CD14-positive monocyte (primary cell): ENCODE results near the gene KCNQ1OT1. TPM values are rescaled to one million over a fixed set of nuclear protein-coding genes. Genes with fewer than 3 reads are reported as not detected.

Experiments used
- DNase-seq, 3 donors: peaks; one replicate each; pipeline ENCODE4 v3.0.0-alpha.2; 2011 to 2022
- H2AFZ ChIP-seq: 2 replicates; pipeline ENCODE4 v1.6.0; 2012; ENCODE audit warnings: mild to moderate bottlenecking, low read depth, low read length, inconsistent platforms; ENCODE audit not compliant: insufficient read depth, poor library complexity, severe bottlenecking
- H3K27ac ChIP-seq, 2 donors: 1 replicate in 1 of 2; 2 replicates in 1 of 2; pipeline ENCODE4 v1.5.1; 2012 to 2013; ENCODE audit warnings: low read length in 2 of 2, control low read depth in 1 of 2, inconsistent platforms in 1 of 2, low read depth in 1 of 2, mild to moderate bottlenecking in 1 of 2
- H3K27me3 ChIP-seq, 2 donors: one replicate each; pipeline versions ENCODE4 v1.6.0 to v1.6.1; 2011 to 2013; ENCODE audit warnings: low read length in 2 of 2; ENCODE audit not compliant: control insufficient read depth in 2 of 2, insufficient read depth in 2 of 2
- H3K36me3 ChIP-seq, 2 donors: replicated peaks in 1 of 2; 1 replicate in 1 of 2; 2 replicates in 1 of 2; pipeline versions ENCODE4 v1.5.1 to v1.6.1; 2012 to 2013; ENCODE audit warnings: low read length in 2 of 2, control low read depth in 1 of 2, inconsistent platforms in 1 of 2, mild to moderate bottlenecking in 1 of 2; ENCODE audit not compliant: insufficient read depth in 2 of 2, control insufficient read depth in 1 of 2
- H3K4me1 ChIP-seq, 2 donors: 1 replicate in 1 of 2; 2 replicates in 1 of 2; pipeline versions ENCODE4 v1.5.1 to v1.6.1; 2012 to 2013; ENCODE audit warnings: low read length in 2 of 2, control low read depth in 1 of 2, inconsistent platforms in 1 of 2, mild to moderate bottlenecking in 1 of 2, moderate library complexity in 1 of 2; ENCODE audit not compliant: insufficient read depth in 2 of 2, control insufficient read depth in 1 of 2
- H3K4me2 ChIP-seq: replicated peaks from 2 replicates; pipeline ENCODE3; 2012; ENCODE audit warnings: low read length, moderate library complexity, mild to moderate bottlenecking; ENCODE audit not compliant: poor library complexity, severe bottlenecking; ENCODE audit errors: extremely low read depth
- H3K4me3 ChIP-seq, 3 experiments: fragments of 200-600 bp in 1 of 3; sonication (generic) in 1 of 3; replicated peaks in 1 of 3; 1 replicate in 2 of 3; 2 replicates in 1 of 3; pipeline ENCODE4 v1.5.1; 2011 to 2013; ENCODE audit warnings: low read length in 3 of 3, mild to moderate bottlenecking in 3 of 3, control low read depth in 2 of 3, low read depth in 2 of 3, inconsistent platforms in 1 of 3, moderate library complexity in 1 of 3
- H3K79me2 ChIP-seq: 2 replicates; pipeline ENCODE4 v1.6.0; 2012; ENCODE audit warnings: mild to moderate bottlenecking, control low read depth, inconsistent platforms, low read length, moderate library complexity; ENCODE audit not compliant: insufficient read depth
- H3K9ac ChIP-seq: 2 replicates; pipeline ENCODE4 v1.6.0; 2017; ENCODE audit warnings: low read length, mild to moderate bottlenecking; ENCODE audit not compliant: insufficient read depth, poor library complexity, severe bottlenecking
- H3K9me3 ChIP-seq, 2 donors: replicated peaks in 1 of 2; 1 replicate in 1 of 2; 2 replicates in 1 of 2; pipeline versions ENCODE4 v1.5.1 to v1.6.1; 2012 to 2013; ENCODE audit warnings: low read length in 2 of 2, control low read depth in 1 of 2; ENCODE audit not compliant: control insufficient read depth in 1 of 2, insufficient read depth in 1 of 2
- H4K20me1 ChIP-seq: 2 replicates; pipeline ENCODE4 v1.6.0; 2012; ENCODE audit warnings: mild to moderate bottlenecking, low read length, control low read depth, moderate library complexity; ENCODE audit not compliant: insufficient read depth
- H3K27ac Mint-ChIP-seq, 7 donors: one replicate each; pipeline ENCODE4 v1.8.0; 2020; ENCODE audit warnings: mild to moderate bottlenecking in 7 of 7, mixed read lengths in 7 of 7, moderate library complexity in 6 of 7, inconsistent platforms in 2 of 7
- H3K27me3 Mint-ChIP-seq, 3 donors: one replicate each; pipeline ENCODE4 v1.8.0; 2021 to 2022; ENCODE audit warnings: low read depth in 3 of 3, mild to moderate bottlenecking in 3 of 3, mixed read lengths in 3 of 3, moderate library complexity in 3 of 3, inconsistent platforms in 1 of 3
- H3K36me3 Mint-ChIP-seq, 2 donors: one replicate each; pipeline ENCODE4 v1.8.0; 2020; ENCODE audit warnings: mixed read lengths in 2 of 2, inconsistent platforms in 1 of 2, mild to moderate bottlenecking in 1 of 2
- H3K4me1 Mint-ChIP-seq: one replicate; pipeline ENCODE4 v1.8.0; 2020; ENCODE audit warnings: mild to moderate bottlenecking, mixed read lengths
- H3K4me3 Mint-ChIP-seq, 2 donors: one replicate each; pipeline ENCODE4 v1.8.0; 2020; ENCODE audit warnings: mild to moderate bottlenecking in 2 of 2, mixed read lengths in 2 of 2, moderate library complexity in 1 of 2
- H3K9me3 Mint-ChIP-seq, 7 donors: one replicate each; pipeline ENCODE4 v1.8.0; 2020 to 2022; ENCODE audit warnings: mixed read lengths in 7 of 7, mild to moderate bottlenecking in 6 of 7, moderate library complexity in 6 of 7, inconsistent platforms in 2 of 7
- WGBS: methylation state at CpG from one replicate; pipeline ENCODE4 v1.1.5; 2013; ENCODE audit warnings: missing lambda C conversion rate; ENCODE audit not compliant: insufficient coverage; 5-methylcytosine and 5-hydroxymethylcytosine counted together
- intact Hi-C, 2 donors: fragments of 100-400 bp; cut with micrococcal nuclease; formaldehyde crosslinking; loops; one replicate each; pipeline versions ENCODE4 v1.15.0 to v1.15.1; 2023
- polyA plus RNA-seq, 3 donors: library from polyadenylated mRNA; depleted of rRNA in 1 of 3; unstranded in 2 of 3; stranded (reverse) in 1 of 3; fragments of 300-500 nt in 2 of 3; fragments of >200 nt in 1 of 3; fragmentation: Illumina TruSeq in 2 of 3; gene quantifications; 1 replicate in 2 of 3; 2 replicates in 1 of 3; pipeline ENCODE4 v1.2.3, GENCODE V29; 2012 to 2021
- TF ChIP-seq, protein P1 (sequence below): fragments of 200-600 bp; IDR thresholded peaks from one replicate; pipeline ENCODE4 v1.8.0; 2022; ENCODE audit warnings: antibody characterized with exemption, mild to moderate bottlenecking

KCNQ1OT1 gene
- polyA plus RNA-seq, 3 donors = 0.01 to 0.04 (median 0.03) TPM

DNA sequence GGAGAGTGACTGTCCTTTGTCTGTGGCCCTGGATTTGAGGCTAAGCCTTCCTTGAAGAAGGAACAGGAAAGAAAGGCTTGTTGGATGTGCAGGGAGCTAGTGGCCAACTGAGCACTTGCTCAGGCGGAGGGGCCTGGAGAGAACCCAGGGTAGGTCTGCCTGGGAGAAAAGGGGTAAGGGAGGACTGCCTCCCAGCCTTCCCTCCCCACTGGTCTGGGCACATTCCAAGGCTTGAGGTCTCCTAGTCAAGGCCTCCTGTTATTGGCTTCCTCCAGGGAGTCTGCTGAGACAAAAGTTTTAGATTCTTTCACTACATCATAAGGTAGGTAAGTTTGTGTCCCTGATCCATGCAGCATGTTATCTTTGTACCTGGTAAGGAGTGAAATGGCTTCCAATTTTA is 15.2 kb downstream of the KCNQ1OT1 start:
- no peak overlapping the region for H3K27ac ChIP-seq

GRCh38 chr11:2683806-2684205 is 16.0 kb downstream of the KCNQ1OT1 start:
- peaks cover 21 to 37% of the 10 kb centered on the region in 2 donors for H3K36me3 Mint-ChIP-seq
- H3K27ac Mint-ChIP-seq = peak overlapping the region in 1 of 7 donors; percentile 42
- no peaks in the 10 kb centered on the region for H3K79me2 ChIP-seq

More for the DNA sequence above, 15.2 kb downstream of the KCNQ1OT1 start:
- peaks cover 82% of the 10 kb centered on the region for H4K20me1 ChIP-seq
- peaks cover 21 to 34% of the 10 kb centered on the region in 2 donors for H3K36me3 Mint-ChIP-seq
- no peak overlapping the region for H3K4me3 ChIP-seq
- TF ChIP-seq, protein P1, sequence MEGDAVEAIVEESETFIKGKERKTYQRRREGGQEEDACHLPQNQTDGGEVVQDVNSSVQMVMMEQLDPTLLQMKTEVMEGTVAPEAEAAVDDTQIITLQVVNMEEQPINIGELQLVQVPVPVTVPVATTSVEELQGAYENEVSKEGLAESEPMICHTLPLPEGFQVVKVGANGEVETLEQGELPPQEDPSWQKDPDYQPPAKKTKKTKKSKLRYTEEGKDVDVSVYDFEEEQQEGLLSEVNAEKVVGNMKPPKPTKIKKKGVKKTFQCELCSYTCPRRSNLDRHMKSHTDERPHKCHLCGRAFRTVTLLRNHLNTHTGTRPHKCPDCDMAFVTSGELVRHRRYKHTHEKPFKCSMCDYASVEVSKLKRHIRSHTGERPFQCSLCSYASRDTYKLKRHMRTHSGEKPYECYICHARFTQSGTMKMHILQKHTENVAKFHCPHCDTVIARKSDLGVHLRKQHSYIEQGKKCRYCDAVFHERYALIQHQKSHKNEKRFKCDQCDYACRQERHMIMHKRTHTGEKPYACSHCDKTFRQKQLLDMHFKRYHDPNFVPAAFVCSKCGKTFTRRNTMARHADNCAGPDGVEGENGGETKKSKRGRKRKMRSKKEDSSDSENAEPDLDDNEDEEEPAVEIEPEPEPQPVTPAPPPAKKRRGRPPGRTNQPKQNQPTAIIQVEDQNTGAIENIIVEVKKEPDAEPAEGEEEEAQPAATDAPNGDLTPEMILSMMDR = no peak
- H3K27me3 ChIP-seq = no peaks in the 10 kb centered on the region
- H3K4me1 Mint-ChIP-seq = peaks cover 14% of the 10 kb centered on the region
- no peak overlapping the region for H3K4me3 Mint-ChIP-seq
- DNase-seq = no peak
- no peak overlapping the region for H3K4me2 ChIP-seq
- H3K79me2 ChIP-seq = no peaks in the 10 kb centered on the region
- peaks cover 23 to 53% of the 10 kb centered on the region in 2 donors for H3K36me3 ChIP-seq
- WGBS = no CpG with 5 or more reads among the region's 1 CpG
- H3K27me3 Mint-ChIP-seq = no peaks in the 10 kb centered on the region
- H2AFZ ChIP-seq = no peak overlapping the region
- H3K4me1 ChIP-seq = peaks cover 10 to 11% of the 10 kb centered on the region in 2 donors
- intact Hi-C loops = no loop called here
- H3K9me3 Mint-ChIP-seq = peaks cover 0 to 2% (median 0%) of the 10 kb centered on the region in 7 donors
- H3K9ac ChIP-seq = no peak overlapping the region
- peak overlapping the region in 1 of 7 donors; percentile 11 for H3K27ac Mint-ChIP-seq
- H3K9me3 ChIP-seq = no peaks in the 10 kb centered on the region

More at GRCh38 chr11:2683806-2684205, 16.0 kb downstream of the KCNQ1OT1 start:
- H3K27ac ChIP-seq = no peak overlapping the region
- peaks cover 10 to 11% of the 10 kb centered on the region in 2 donors for H3K4me1 ChIP-seq
- intact Hi-C loops = no loop called here
- H3K4me2 ChIP-seq = no peak overlapping the region
- peaks cover 0 to 2% (median 0%) of the 10 kb centered on the region in 7 donors for H3K9me3 Mint-ChIP-seq
- no peaks in the 10 kb centered on the region for H3K27me3 Mint-ChIP-seq
- no peak overlapping the region for H2AFZ ChIP-seq
- H3K9ac ChIP-seq = no peak overlapping the region
- 100% methylated on average over 1 of the region's 4 CpGs for WGBS
- no peaks in the 10 kb centered on the region for H3K9me3 ChIP-seq
- TF ChIP-seq, protein P1 = no peak
- H3K36me3 ChIP-seq = peaks cover 23 to 49% of the 10 kb centered on the region in 2 donors
- no peak overlapping the region for H3K4me3 Mint-ChIP-seq
- no peak for DNase-seq
- H4K20me1 ChIP-seq = peaks cover 82% of the 10 kb centered on the region
- H3K4me3 ChIP-seq = no peak overlapping the region
- peaks cover 14% of the 10 kb centered on the region for H3K4me1 Mint-ChIP-seq
- no peaks in the 10 kb centered on the region for H3K27me3 ChIP-seq
